Central memory CD8-positive, alpha-beta T cell (primary cell): ENCODE results near the gene SLC18A3.

Experiments
- ATAC-seq: fragments of 150-1000 bp; cut with Tn5 transposase; replicated peaks from 2 replicates; pipeline ENCODE4 v1.10.0; 2022; ENCODE audit warnings: mild to moderate bottlenecking, moderate FRiP score, moderate number of reproducible peaks; ENCODE audit not compliant: poor library complexity, severe bottlenecking; ENCODE audit errors: extremely low read depth
- DNase-seq, 2 donors: peaks; one replicate each; pipeline ENCODE4 v3.0.0; 2021; ENCODE audit warnings: low spot score in 2 of 2
- H3K27ac Mint-ChIP-seq: one replicate; pipeline ENCODE4 v1.8.0; 2022; ENCODE audit warnings: low read depth, mild to moderate bottlenecking, moderate library complexity, mixed read lengths
- H3K27me3 Mint-ChIP-seq: one replicate; pipeline ENCODE4 v1.8.0; 2022; ENCODE audit warnings: mixed read lengths
- H3K36me3 Mint-ChIP-seq: one replicate; pipeline ENCODE4 v1.8.0; 2022; ENCODE audit warnings: mild to moderate bottlenecking, moderate library complexity, mixed read lengths; ENCODE audit not compliant: insufficient read depth
- H3K4me1 Mint-ChIP-seq: one replicate; pipeline ENCODE4 v1.8.0; 2022; ENCODE audit warnings: mixed read lengths
- H3K4me3 Mint-ChIP-seq: one replicate; pipeline ENCODE4 v1.8.0; 2022; ENCODE audit warnings: mild to moderate bottlenecking, moderate library complexity, mixed read lengths
- H3K9me3 Mint-ChIP-seq: one replicate; pipeline ENCODE4 v1.8.0; 2022; ENCODE audit warnings: mixed read lengths

SLC18A3 gene

GRCh38 chr10:49627644-49628247, 17.6 kb downstream of the SLC18A3 start:
- ATAC-seq = no peak
- H3K27me3 Mint-ChIP-seq = no peaks in the 10 kb centered on the region
- no peak overlapping the region for H3K27ac Mint-ChIP-seq

DNA sequence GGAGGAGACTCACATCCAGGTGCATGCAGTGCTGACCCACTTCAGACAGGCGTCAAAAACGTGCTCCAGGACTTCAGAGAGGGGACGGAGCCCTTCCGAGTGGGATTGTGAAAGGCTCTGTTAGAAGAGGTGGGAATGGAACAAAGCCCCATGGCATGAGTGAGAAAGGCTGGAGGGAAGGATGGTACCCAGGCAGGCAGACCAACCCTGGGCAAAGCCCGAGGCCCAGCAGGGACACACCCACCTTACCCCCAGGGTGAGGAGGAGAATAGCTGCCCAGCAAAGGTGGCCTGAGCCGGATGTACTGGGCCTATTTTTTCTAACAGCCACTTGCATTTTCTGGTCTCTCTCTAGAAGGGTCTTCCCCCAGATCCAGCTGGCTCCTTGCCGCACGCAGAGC, 18.5 kb downstream of the SLC18A3 start:
- ATAC-seq (no peak), DNase-seq (no peak)
- H3K36me3 Mint-ChIP-seq = no peaks in the 10 kb centered on the region
- no peaks in the 10 kb centered on the region for H3K9me3 Mint-ChIP-seq
- no peaks in the 10 kb centered on the region for H3K4me1 Mint-ChIP-seq
- H3K27ac Mint-ChIP-seq = no peak overlapping the region
- H3K4me3 Mint-ChIP-seq = no peak overlapping the region
- no peaks in the 10 kb centered on the region for H3K27me3 Mint-ChIP-seq

More at GRCh38 chr10:49627644-49628247, 17.6 kb downstream of the SLC18A3 start:
- H3K4me3 Mint-ChIP-seq = no peak overlapping the region
- no peaks in the 10 kb centered on the region for H3K36me3 Mint-ChIP-seq
- H3K9me3 Mint-ChIP-seq = no peaks in the 10 kb centered on the region
- H3K4me1 Mint-ChIP-seq = no peaks in the 10 kb centered on the region
- DNase-seq = no peak

DNA sequence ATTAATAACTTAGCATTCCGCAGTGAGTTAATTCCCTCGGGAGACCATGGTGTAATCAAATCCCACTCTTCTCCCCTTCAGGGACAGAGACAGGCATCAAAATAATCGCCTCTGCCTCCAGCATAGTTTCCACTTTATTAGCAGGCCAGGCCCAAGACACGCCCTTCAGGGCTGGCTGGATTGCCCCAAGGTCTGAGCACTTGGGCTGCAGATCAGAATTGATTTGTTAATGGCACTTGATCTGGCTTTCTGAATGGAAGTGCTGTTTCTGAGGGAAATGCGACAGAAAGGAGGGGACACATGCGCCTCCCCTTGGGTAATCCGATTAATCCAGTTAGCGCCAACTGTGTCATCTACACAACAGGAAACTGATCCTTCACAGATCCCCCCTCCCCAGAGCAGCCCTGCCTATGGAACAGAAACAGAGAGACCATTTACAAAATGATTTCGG, 19.3 kb downstream of the SLC18A3 start:
- Mint-ChIP-seq H3K36me3 (no peaks in the 10 kb centered on the region), H3K9me3 (no peaks in the 10 kb centered on the region), H3K4me1 (no peaks in the 10 kb centered on the region), H3K4me3 (no peak overlapping the region), H3K27ac (no peak overlapping the region), H3K27me3 (no peaks in the 10 kb centered on the region)
- DNase-seq (no peak), ATAC-seq (no peak)

GRCh38 chr10:49631975-49632374, 21.9 kb downstream of the SLC18A3 start:
- H3K4me1 Mint-ChIP-seq = no peaks in the 10 kb centered on the region
- no peaks in the 10 kb centered on the region for H3K36me3 Mint-ChIP-seq
- peaks cover under 1% of the 10 kb centered on the region for H3K27me3 Mint-ChIP-seq
- ATAC-seq (no peak), DNase-seq (no peak)
- H3K27ac Mint-ChIP-seq = no peak overlapping the region
- H3K9me3 Mint-ChIP-seq = no peaks in the 10 kb centered on the region
- H3K4me3 Mint-ChIP-seq = no peak overlapping the region

DNA sequence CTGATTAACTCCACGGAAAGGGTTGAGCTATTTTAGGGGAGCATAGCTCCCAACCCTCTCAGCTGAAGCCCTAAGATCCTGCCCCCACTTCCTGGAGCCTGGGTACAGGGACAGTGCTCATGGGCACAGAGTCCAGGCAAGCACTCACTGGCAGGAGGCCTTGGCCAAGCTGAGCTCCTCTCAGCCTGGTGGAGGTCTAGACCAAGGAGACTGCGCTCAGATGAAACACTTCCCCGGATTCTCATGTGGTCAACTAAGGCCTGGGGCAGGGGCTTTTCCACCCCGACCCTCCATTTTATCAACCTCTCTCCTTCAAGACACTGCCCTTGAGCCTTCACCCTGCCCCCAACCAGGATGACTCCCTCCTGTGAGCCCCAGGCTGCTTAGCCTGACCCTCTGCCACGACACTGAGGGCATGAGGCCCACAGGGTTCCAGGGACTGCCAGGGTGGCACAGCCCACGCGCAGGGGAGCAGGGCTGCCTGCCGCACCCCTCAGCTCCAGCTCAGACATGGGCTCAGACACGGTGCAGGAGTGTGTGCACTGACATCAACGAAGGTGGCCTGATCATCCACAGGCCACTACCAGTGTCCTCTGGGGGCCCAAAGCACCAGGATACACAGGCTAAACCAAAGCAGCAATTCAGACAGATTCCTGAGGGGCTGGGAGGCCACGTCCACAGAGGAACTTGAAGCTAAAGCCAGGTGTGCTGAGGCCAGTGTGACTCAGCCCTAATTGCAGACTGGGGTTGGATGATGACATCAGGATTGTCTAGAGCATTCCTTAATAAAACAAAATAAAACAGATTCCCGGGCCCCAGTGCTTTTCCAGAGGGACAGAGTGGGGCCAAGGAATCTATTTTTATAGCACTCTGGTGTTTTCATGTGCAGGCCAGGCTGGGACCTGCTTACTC, 22.6 kb downstream of the SLC18A3 start:
- Mint-ChIP-seq H3K9me3 (no peaks in the 10 kb centered on the region), H3K27me3 (peaks cover 7% of the 10 kb centered on the region), H3K36me3 (no peaks in the 10 kb centered on the region), H3K27ac (no peak overlapping the region), H3K4me1 (no peaks in the 10 kb centered on the region), H3K4me3 (no peak overlapping the region)
- no peak for DNase-seq
- no peak for ATAC-seq

- DNase-seq = no peak
- Mint-ChIP-seq H3K27me3 (peaks cover 16% of the 10 kb centered on the region), H3K9me3 (no peaks in the 10 kb centered on the region), H3K27ac (no peak overlapping the region), H3K4me3 (no peak overlapping the region), H3K4me1 (no peaks in the 10 kb centered on the region), H3K36me3 (no peaks in the 10 kb centered on the region)
- no peak for ATAC-seq
Observed at GRCh38 chr10:49633327-49634068, 23.4 kb downstream of the SLC18A3 start.

DNA sequence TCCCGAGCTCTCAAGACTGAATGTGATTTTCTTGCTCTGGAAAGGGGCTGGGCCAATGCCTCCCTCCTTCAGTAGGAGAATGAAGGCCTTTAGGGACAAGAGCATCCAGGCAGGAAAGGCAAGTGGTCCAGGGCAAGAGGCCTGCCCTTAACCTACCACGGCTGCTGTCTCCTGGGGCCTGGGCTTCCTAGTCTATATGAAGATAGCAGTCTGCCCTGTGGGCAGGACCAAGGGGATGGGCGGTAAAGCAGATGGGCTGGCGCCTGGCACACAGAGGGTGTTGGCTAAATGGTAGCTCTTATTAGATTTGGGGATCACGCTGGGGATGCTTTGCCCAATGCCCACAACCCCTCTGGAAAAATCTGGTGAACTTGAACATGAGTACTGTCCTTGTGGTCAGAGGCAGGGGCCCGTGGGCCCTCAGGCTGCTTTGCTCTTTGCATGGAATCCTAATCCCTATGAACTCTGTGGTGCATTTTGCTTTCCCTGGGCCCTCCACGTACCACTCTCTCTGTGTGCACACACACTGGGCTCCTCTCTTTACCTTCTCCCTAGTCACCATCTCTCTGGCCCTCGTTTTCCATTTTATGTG, 24.1 kb downstream of the SLC18A3 start:
- no peak overlapping the region for H3K27ac Mint-ChIP-seq
- H3K4me3 Mint-ChIP-seq = no peak overlapping the region
- H3K4me1 Mint-ChIP-seq = no peaks in the 10 kb centered on the region
- ATAC-seq = no peak
- no peaks in the 10 kb centered on the region for H3K9me3 Mint-ChIP-seq
- peaks cover 17% of the 10 kb centered on the region for H3K27me3 Mint-ChIP-seq
- no peaks in the 10 kb centered on the region for H3K36me3 Mint-ChIP-seq
- DNase-seq = no peak

DNA sequence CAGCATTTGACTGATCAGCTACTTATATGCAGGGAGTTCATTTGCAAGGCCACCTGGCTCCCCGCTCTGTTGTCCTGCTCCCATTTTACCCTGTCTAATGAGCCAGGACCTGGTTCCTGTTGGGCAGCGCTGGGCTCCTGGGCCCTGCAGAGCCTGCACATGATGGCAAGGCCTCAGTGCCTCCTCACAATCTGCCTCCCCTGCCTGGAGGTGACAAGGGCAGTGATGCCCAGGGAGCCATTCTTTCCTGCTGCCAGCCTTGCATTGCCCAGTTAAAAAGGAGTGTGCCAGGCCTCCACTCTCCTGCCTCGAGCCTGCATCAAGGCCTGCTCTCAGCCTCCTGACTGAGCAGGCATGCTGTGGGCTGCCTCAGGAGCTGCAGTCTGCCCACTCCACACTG, 32.2 kb downstream of the SLC18A3 start:
- Mint-ChIP-seq H3K27ac (no peak overlapping the region), H3K4me3 (no peak overlapping the region), H3K36me3 (no peaks in the 10 kb centered on the region), H3K4me1 (no peaks in the 10 kb centered on the region), H3K9me3 (no peaks in the 10 kb centered on the region), H3K27me3 (peaks cover 80% of the 10 kb centered on the region)
- DNase-seq (no peak), ATAC-seq (no peak)

DNA sequence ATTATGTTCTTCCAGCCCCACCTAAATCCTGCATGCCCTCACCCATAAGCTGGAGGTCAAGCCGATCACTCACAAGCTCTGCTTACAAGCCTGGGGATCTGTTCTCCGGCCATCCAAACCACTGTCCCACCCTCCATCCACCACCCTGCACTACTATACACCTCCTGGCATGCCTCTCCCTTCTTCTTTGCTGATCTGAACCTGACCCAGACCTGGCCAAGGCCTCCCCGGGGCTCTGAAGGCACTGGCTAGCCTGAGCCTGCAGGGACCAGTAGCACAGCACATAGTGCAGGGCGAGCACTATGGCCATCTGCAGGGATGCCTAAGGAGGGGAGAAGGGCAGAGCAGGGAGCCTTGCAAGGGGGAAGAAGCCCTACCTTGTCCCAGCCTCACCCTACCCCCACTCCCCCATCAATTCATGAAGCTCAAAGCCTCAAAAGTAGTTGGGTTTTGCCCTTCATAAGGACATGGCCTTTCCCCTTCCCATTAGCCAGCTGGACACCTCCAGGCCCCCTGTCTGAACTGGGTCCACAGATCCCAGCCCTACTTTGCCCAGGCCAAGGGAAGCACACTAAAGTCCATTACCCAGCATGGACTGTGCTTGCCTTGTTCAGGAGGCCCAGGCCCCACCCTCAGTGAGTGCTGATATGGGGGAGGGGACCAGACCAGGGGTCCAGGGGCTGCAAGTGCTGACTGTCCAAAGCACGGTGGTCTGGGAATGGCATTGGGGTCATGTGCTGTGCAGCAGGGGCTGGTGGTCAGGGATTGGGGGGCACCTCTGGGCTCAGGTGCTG, 33.3 kb downstream of the SLC18A3 start:
- no peaks in the 10 kb centered on the region for H3K36me3 Mint-ChIP-seq
- ATAC-seq = no peak
- H3K4me3 Mint-ChIP-seq = no peak overlapping the region
- peaks cover 69% of the 10 kb centered on the region for H3K27me3 Mint-ChIP-seq
- no peaks in the 10 kb centered on the region for H3K4me1 Mint-ChIP-seq
- no peak overlapping the region for H3K27ac Mint-ChIP-seq
- no peaks in the 10 kb centered on the region for H3K9me3 Mint-ChIP-seq
- DNase-seq = no peak

- no peak for DNase-seq
- no peak overlapping the region for H3K4me3 Mint-ChIP-seq
- no peak for ATAC-seq
- peaks cover 67% of the 10 kb centered on the region for H3K27me3 Mint-ChIP-seq
- H3K4me1 Mint-ChIP-seq = peaks cover 4% of the 10 kb centered on the region
- H3K9me3 Mint-ChIP-seq = no peaks in the 10 kb centered on the region
- H3K36me3 Mint-ChIP-seq = no peaks in the 10 kb centered on the region
- no peak overlapping the region for H3K27ac Mint-ChIP-seq
Observed at GRCh38 chr10:49644035-49644646, 34.0 kb downstream of the SLC18A3 start.

DNA sequence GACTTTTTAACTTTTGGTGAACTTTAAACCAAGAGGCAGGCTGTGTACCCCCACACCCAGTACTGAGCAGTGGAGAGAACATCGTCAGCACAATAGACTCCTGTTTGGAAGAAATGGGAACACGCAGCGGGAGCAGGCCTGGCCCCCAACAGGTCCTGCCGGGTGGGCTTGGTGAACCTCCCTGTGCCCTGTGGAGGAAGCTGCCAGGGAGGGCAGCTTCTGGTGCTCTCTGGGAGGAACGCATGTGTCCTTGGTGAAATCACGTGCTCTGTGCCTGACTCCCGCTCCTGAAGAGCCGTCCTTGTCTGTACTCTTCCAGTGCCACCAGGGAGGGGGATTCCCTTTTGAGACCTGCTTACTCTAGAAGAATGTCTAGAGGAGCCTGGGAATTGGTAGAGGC, 35.3 kb downstream of the SLC18A3 start:
- H3K4me1 Mint-ChIP-seq = peaks cover 8% of the 10 kb centered on the region
- DNase-seq = no peak
- H3K36me3 Mint-ChIP-seq = no peaks in the 10 kb centered on the region
- peaks cover 61% of the 10 kb centered on the region for H3K27me3 Mint-ChIP-seq
- H3K27ac Mint-ChIP-seq = no peak overlapping the region
- H3K9me3 Mint-ChIP-seq = no peaks in the 10 kb centered on the region
- no peak overlapping the region for H3K4me3 Mint-ChIP-seq
- ATAC-seq = no peak
